ENCODE measurements around the gene B9D1.

DNA sequence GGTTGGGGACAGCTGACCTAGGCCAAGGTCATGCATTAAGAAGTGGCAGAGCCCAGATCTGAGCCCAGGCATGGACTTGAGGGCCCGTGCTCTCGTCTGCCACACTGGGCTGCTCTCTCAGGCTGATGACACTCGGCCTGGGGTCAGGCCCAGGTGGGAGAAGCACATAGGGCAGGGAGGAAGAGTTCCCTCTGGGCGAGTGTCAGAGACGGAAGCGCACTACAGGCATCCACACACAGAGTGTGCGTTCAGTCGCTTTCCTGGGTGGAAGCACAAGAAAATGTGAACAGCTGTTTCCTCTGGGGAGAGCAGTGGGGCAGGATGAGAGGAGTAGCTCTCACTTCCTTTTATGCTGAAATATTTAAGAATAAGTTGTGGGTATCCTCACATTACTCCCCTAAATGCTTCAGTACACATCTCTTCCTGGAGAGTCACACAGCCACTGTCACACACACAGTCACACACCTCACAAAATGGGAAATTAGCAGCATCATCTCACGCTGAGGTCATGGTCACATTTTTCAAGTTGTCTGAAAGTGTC is 59.7 kb downstream of the B9D1 start:
- TF ChIP-seq ZKSCAN3 (CRISPR knock-in tag; IDR thresholded peaks at IDR 0.05) (no peak), RCOR1 (IDR thresholded peaks at IDR 0.05; ENCODE audit: borderline replicate concordance in 1 of 2, low read depth in 2 of 2, low read length in 2 of 2) (no peak), BHLHE40 (IDR thresholded peaks at IDR 0.05; ENCODE audit: low read length) (no peak), GATA2 (CRISPR knock-in tag; IDR thresholded peaks at IDR 0.05) (no peak), EGR1 (conservative IDR thresholded peaks at IDR 0.05) (no peak), CEBPB (tag; IDR thresholded peaks at IDR 0.05) (no peak), TGIF2 (CRISPR knock-in tag; IDR thresholded peaks at IDR 0.05) (no peak)
- TF ChIP-seq, protein P1, sequence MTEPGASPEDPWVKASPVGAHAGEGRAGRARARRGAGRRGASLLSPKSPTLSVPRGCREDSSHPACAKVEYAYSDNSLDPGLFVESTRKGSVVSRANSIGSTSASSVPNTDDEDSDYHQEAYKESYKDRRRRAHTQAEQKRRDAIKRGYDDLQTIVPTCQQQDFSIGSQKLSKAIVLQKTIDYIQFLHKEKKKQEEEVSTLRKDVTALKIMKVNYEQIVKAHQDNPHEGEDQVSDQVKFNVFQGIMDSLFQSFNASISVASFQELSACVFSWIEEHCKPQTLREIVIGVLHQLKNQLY (CRISPR knock-in tag; conservative IDR thresholded peaks at IDR 0.05), result no peak
- TF ChIP-seq, protein P2, sequence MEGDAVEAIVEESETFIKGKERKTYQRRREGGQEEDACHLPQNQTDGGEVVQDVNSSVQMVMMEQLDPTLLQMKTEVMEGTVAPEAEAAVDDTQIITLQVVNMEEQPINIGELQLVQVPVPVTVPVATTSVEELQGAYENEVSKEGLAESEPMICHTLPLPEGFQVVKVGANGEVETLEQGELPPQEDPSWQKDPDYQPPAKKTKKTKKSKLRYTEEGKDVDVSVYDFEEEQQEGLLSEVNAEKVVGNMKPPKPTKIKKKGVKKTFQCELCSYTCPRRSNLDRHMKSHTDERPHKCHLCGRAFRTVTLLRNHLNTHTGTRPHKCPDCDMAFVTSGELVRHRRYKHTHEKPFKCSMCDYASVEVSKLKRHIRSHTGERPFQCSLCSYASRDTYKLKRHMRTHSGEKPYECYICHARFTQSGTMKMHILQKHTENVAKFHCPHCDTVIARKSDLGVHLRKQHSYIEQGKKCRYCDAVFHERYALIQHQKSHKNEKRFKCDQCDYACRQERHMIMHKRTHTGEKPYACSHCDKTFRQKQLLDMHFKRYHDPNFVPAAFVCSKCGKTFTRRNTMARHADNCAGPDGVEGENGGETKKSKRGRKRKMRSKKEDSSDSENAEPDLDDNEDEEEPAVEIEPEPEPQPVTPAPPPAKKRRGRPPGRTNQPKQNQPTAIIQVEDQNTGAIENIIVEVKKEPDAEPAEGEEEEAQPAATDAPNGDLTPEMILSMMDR (IDR thresholded peaks at IDR 0.05 in 2 of 3, conservative IDR thresholded peaks at IDR 0.05 in 1 of 3; ENCODE audit: insufficient read depth in 2 of 3, low read depth in 1 of 3, low read length in 3 of 3), result no peak
- TF ChIP-seq, protein P3, sequence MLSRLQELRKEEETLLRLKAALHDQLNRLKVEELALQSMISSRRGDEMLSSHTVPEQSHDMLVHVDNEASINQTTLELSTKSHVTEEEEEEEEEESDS (CRISPR knock-in tag; IDR thresholded peaks at IDR 0.05), result no peak

Measured in K562 (cell line).